Activated T-helper 9 cell treated with anti-CD3 and anti-CD28 coated beads, Interleukin-2, amount 50 U/mL, for 16 hours (primary cell): ENCODE measurements around the gene SLC41A3.

Experiments
- DNase-seq: peaks from one replicate; pipeline ENCODE4 v3.0.0-alpha.2; 2020; ENCODE audit warnings: low read depth

The SLC41A3 gene

DNA sequence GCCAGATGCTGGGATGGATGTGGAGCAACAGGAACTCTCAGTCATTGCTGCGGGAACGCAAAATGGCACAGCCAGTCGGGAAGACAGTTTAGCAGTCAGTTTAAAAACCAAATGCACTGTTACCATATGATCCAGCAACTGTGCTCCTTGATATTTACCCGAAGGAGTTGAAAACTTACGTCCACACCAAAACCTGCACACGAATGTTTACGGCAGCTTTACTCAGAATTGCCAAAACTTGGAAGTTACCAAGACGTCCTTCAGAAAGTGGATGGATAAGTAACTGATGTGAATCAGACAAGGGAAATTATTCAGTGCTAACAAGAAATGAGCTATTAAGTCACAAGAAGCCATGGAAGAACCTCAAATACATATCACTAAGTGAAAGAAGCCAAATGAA, 36.1 kb upstream of the SLC41A3 start:
- DNase-seq = no peak

DNA sequence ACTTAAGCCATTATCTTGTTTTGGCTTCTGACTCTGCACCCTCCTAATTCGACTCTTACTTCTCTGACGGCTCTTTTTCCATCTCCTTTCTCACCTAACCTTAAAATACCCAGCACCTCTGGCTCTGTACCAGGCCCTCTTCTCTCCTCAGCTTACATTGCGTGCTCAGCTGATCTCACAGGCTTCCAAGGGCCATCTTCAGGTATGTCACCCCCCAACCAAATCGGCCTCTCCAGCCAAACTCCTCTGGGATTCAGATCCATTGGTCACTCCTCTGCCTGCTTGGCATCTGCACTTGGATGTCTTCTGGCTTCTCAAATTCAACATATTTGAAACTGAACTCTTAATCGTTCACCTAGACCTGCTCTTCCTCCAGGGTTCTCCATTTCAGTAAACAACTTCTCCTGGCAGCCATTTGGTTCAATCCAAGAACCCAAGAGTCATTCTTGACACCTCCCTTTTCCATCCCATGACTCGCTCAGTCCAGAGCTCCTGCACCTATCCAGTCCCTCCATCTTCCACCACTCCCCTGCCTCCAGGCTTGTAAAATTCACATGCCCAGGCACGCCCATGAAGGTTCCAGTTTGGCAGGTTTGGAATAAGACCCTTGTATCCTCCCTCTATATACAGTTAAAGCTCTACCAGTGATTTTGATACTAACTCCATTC, 35.2 kb upstream of the SLC41A3 start:
- no peak for DNase-seq

DNA sequence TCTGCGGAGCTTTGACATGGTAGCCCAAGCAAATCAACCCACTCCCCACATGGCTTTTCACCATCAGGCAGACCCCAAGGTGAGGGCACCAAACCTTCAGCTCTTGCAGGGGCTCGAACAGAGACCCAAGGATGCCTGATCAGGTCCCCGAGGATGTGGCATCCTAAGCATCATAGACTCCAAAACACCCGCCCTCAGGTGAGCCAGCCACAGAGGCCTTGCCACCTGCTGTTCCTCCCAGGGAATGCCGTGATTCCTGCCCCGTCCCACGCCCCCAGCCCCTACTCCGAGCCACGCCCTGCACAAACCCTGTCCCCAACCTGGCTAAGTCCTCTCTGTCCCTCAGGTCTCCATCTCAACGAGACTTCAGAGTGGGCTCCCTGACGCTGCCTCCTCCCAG, 34.7 kb upstream of the SLC41A3 start:
- DNase-seq = no peak

DNA sequence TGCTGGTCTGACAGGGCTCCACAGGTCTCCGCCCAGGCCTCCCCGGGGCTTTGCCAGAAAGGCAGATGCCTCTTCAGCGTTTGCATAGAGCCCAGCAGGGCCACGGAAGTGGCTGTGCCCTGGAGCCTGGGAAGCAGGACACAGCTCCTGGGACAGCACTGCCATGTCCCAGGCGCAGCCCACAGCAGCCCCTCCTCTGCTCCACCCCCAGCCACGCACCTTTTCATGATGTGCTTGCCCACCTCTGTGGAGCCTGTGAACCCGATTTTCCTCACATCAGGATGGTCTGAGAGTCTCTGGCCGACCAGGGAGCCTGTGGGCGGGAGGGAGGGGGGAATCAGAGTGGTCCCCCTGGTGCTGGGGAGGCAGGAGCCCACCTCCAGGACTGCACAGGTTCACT, 33.9 kb upstream of the SLC41A3 start:
- no peak for DNase-seq

DNA sequence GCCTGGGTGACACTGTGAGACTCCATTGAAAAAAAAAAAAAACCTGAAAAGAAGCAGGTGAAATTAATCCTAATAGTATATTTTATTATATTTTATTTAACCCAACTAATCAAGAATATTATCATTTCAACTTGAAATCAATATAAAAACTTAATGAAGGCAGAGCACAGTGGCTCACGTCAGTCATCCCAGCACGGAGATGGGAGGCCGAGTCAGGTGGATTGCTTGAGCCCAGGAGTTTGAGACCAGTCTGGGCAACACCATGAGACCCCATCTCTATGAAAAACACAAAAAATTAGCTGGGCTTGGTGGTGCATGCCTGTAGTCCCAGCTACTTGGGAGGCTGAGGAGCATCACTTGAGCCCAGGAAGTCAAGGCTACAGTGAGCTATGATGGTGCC, 33.3 kb upstream of the SLC41A3 start:
- DNase-seq = no peak

DNA sequence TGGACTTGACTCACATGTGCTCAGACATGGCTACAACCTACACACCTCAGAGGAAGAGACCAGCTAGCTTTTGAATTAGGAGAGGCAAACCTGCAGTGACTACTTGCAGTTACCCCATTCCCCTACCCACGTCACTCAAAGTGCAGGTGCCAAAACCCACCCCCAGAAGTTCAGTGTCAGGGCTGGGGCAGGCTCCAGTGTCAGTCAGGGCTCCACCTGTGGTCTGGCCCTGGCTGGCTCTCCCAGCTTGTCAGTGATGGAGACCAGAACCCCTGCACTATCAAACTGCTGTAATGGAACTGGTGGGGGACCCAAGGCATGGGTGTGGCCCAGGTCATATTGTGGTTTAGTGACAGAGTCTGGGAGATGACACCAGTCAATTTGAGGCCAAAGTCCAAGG, 32.6 kb upstream of the SLC41A3 start:
- no peak for DNase-seq

DNA sequence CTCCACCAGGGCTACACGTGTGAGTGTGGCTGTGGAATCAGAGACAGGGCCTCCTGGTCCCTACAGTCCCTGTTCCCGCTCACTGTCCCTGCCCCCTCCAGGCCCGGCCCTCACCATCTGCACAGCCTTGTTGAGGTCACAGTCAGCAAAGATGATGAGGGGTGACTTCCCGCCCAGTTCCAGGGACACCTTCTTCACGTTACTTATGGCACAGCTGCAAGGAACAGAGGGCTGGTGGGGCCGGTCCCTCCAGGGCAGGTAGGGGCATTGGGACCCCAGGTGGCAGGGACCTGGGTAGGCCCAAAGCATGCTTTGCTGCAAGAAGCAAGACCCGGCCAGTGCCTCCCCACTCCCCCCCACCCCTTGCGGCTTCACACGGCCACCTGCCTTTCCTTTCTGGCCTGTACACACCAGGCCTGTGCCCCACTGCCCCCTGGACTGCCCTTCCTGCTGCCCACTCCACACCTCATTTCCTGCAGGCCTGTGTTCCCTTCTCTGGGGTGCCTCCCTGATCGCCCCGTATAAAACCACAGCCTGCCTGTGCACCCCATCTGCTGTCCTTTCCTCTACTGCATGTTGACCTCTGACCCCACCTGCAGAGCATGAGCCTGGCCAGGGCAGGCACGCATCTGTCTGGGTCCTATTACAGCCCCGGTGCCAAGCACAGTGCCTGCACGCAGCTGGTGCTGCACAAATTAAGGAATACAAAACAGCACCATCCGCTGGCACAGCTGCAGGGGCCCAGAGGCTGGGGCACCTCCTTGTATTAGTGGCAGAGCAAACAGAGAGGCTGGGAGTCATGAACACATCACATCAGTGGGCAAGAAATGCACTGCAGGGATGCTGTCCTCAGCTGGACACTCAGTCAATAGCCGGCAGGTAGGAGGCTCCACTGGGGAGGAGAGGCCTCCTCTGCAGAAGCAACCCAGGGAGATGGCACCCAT, 30.8 kb upstream of the SLC41A3 start:
- DNase-seq = no peak

DNA sequence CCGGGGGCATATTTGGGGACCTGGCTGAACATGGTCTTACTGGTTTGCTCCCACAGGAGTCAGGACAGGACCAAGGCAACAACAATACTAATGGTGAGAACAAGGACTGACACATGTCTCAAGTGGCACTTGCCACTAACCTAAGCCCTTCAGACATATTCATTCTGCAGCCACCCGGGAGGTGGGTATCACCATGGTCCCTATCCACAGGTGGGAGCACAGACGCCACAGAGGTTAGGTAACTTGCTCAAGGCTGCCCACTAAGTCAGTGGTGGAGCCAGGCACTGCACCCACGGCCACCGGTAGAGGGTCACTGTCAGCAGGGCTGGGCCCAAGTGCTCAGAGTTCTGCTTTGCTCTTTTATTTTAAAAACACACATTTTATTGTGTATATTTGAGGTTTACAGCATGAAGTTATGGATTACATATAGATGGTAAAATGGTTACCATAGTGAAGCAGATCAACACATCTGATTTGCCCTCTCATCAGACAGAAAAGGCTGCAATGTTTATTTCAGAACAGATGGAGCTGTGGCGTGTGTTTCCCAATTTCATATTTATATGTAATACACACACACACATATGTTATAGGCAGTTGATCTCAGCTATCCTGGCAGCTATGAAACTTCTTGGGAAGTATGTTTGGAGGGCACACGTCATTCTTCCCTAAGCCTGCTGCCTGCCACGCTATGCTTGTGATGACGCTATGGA, 30.0 kb upstream of the SLC41A3 start:
- no peak for DNase-seq

DNA sequence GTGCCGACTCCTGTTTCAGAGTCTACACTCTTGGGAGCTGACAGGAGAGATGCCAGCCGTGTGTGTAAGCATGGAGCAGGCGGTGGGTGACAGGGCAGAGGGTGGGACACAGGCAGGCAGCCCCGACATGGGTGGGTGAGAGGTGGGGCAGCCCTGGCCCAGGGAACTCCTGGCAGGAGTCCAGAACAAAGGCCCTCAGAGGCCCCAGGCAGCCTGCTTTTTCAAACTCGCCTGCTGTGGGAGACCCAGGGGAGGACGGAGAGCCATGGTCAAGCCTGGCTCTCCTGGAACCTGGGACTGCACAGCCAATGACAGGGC, 29.3 kb upstream of the SLC41A3 start:
- DNase-seq = no peak

DNA sequence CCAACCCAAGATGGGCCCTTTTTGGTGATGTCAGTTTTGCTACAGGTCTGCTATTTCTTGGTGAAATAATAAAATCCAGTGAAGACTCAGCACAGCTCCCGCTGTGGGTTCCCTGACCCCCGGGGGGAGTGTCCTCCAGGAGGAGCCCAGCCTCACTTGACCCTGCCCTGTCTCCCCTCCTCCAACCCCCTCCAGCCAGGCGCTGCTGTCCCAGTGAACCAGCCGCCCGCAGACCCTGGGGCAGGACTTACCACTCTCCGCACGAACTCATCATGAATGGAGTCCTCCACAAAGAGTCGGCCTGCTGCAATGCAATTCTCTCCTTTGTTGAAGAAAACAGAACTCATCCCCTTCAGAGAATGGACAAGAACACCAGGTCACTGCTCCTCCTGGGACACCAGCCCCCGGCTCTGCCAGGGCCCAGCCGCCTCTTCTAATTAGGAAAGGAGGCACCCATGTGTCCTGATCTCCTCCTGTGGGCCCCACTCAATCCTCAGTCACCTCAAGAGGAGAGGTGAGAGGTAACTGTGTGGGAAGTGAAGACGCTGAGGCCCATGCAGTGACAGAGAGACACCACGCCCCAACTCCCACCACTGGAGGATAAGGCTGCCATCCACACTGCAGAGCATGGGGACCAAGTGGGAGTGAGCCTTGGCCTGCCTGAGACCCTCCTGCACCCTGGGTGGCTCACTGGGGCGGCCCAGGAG, 28.8 kb upstream of the SLC41A3 start:
- DNase-seq = no peak

DNA sequence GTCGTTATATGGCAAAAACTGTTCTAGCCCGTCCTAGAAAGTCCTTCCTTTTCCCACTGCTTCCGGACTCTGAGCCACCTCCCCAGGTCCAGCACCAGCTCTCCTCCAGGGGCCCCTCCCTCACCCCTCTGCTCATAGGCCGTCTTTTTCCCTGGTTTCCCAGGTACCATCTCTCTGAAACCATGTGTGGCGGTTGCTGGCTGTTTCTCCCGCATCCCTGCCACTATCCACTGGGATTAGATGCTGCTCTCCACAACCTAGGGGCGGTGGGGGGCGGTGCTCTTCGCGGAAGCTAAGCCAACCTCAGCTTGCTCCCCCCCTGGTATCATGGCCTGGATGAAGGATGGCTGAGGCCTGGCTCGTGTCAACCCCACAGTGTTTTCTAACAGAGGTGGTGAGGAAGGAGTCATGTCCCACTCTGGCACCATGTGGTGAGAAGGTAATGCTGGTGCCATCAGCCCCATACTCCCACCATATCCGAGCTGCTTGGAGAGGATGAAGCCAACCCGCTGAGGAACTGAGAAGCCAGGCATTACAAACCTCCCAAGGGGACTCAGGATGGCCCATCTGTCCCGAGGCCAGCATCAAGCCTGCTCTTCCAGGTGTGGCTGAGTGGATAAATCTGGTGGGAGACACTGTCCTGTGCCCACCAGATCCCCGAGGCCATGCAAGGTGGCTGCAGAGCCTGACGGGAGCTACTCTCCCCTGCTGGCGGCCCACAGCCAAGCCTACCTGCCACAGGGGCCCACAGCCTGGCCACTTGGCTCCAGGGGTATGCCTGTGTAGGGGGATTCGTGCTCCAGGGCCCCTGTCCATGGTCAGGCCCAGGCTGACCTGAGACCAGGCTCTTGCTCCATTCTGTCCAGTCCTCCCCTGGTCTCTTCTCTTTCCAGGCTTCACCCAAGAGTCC, 27.9 kb upstream of the SLC41A3 start:
- DNase-seq = no peak

DNA sequence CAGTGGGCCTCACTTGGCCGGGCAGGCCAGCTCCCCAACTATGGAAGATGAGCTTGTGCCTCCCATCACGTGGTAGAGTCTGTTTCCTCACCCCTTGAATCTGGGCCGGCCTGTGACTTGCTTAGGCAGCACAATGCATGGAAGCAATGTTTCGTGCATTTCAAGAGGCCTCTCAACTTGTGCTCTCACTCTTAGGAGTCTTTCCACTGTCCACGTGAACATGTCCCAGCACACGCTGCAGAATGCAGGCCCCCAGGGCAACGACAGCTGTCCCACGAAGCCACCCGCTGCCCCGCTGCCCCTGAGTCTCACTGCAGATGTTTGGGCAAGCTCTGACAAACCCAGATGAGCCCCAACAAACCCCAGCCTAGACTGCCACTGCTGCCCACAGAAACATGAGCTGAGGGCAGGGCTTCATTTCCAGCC, 27.2 kb upstream of the SLC41A3 start:
- no peak for DNase-seq

DNA sequence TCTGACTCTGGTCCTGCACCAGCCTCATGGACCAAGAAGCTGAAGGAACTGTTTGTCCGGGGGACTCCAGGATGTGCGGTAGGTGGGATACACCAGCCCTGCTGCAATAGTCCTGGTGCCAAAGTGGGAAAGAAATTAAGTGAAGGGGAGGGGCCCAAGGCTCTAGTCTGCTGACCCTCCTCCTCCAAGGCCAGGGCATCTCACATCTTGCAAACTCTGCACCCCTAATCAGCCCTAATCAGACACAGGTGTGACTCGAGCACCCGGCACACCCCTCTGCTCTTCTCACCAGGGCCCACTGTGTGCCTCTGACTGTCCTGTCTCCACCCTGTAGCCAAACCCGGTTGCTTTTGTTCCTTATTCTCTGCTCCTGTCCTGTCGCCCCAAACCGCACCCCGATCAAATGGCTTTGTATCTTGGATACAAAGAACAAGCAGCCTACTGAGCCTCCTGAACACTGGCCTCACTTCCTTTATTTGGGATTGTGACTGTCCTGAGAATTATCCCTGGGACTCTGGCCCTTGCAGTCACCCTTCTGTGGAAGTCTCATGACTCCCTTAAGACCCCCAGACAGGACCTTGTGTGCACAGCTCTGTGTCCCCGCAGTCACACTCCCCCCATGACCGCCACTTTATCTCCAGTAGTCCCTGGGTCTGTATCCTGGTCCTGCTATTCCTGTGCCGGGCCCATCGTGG, 26.7 kb upstream of the SLC41A3 start:
- no peak for DNase-seq

DNA sequence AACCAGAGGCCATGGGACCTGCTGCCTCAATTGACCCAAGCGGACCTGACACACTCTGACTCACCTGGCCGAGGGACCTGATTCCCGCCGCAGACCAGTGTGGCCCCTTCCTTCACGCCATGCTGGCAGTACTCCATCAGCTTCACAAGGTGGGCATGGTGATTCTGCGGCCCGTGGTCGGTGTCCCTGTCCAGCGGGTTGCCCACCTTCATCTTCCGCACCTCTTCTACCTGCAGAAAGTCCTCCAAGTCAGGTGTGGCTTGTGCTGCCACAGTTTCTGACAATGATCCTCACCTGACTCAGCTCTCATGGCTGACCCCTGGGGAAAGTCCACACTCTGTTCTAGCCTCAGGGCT, 25.9 kb upstream of the SLC41A3 start:
- DNase-seq = no peak

DNA sequence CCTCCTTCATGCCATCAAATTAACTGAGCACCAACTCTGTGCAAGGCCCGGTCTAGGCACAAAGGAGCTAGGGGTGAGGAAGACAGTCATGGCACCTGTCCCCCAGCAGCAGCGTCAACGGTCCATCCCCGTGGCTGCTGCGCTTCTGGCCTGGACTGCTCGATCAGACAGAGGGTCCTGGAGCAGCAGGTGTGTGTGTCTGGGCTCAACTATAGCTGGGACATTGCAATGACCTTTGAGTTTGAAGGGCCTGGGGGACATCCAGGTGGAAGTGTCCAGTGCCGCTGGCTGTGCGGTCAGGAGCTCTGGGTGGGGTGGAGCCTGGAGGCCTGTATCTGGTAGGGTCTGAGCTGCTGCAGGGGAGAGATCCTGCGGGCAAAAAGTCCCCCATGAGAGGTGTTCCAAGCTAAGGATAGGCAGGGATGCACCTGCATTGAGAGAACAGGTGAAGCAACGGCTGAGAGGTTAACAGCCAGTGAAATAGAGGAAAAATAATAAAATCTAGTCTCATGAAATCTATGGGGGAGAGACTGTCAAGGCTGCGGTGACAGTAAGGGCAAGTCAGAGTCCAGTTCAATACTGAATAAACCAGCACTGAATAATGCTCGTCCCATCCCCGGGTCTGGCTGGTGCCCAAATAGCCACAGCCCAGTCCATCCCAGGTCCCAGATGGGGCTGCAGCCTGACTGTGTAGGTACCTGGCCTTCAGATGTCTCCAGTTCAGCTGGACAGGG, 25.4 kb upstream of the SLC41A3 start:
- DNase-seq = no peak

DNA sequence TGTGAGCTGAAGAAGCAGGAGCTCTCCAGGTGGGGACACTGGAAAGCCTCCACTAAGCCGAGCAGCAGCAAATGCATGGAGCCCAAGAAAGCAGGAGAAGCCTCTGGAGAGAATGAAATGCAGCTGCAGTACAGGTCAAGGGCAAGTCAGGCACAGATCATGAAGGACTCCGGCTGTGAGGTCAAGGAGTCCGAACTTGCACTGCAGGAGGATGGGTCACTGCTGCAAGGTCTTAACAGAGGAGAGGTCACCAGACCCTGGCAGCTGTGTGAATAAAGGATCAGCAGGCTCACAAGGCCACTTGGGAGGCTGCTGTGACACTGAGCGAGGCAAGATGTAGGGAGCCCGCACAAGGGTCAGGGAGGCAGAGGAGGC, 24.7 kb upstream of the SLC41A3 start:
- DNase-seq = no peak

DNA sequence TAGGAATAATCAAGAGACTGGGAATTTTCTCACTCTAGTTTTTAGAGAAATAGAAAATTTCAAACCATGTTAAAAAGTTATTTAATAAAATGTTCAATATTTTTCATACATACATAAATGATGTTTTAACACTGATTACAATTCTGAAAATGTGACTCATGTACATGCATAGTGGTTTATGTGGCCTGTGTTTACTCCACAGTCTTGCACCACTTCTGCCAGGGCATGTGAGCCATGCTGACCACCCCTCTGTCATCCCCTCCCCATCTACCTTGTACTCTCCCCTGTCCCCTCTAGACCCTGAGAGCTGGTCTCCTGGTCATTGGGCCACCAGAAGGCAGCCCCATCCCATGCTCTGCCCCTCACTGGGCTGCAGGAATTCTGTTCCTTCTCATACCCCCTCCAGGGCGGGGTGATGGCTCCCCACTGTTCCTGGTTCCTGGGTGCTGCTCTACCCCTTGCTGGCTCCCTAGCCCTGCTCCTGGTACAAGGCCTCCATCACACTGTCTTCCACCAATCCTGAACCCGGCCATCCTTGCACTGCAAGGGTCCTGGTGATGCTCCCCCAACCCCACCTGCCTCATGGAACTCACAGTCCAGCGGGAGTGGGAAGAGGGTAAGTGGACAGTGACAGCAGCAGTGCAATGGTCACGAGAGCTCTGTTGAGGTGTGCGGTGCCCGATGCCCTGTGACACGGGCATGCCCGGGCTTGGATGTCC, 24.2 kb upstream of the SLC41A3 start:
- DNase-seq = no peak

DNA sequence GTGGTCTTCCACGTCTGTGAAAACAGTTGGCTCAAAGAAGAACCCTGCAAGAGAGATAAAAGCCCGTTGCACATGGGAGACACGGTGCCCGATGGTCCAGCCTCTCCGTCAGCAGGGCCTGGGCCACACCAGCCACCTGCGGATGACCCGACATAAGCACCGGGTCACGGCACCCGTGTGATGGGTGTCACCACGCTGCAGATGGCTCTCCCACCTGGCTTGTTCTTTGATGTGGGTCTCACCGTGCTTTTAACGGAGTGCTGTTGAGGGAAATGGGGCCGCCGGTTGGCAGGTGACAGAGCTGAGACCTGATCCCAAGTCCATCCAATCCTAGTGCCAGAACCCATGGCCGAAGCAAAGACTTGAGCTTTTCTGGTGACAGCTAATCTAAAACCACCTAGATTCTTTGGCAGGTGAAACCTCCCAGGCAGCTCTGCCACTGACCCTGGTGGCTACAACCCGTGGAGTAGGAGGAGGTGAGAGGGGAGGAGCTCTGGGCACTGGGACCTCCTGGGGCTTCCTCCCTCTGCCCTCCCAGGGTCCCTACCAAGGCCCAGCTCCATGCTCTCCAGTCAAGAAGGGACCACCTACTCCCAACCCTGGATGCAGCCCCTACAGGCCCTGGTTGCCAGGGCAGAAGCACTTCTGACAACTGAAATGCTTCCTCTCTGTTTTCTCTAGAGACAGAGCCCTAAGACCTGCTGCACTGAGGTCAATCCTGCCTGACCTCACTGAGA, 23.4 kb upstream of the SLC41A3 start:
- DNase-seq = no peak
